HEK293 (cell line): ENCODE measurements around the gene BDKRB1.

Experiments used
- EGR2 ChIP-seq: fragments of 450-650 bp; formaldehyde crosslinking; IDR thresholded peaks from 2 replicates; pipeline ENCODE4 v1.5.1; 2016; ENCODE audit warnings: low read depth, missing biosample characterization, missing genetic modification characterization
- KLF9 ChIP-seq: fragments of 450-650 bp; formaldehyde crosslinking; IDR thresholded peaks from 2 replicates; pipeline ENCODE4 v1.5.1; 2016; ENCODE audit warnings: missing biosample characterization, missing genetic modification characterization, low read depth
- ZNF19 ChIP-seq: fragments of 450-650 bp; formaldehyde crosslinking; IDR thresholded peaks from 2 replicates; pipeline ENCODE4; 2016; ENCODE audit warnings: missing biosample characterization, missing genetic modification characterization, low read depth
- ZNF292 ChIP-seq: fragments of 450-650 bp; formaldehyde crosslinking; IDR thresholded peaks from 2 replicates; pipeline ENCODE4 v1.5.1; 2016; ENCODE audit warnings: low read depth, missing biosample characterization, missing genetic modification characterization, borderline replicate concordance
- ZNF335 ChIP-seq: fragments of 450-650 bp; formaldehyde crosslinking; conservative IDR thresholded peaks from 2 replicates; pipeline ENCODE4 v1.5.1; 2016; ENCODE audit warnings: missing biosample characterization, missing genetic modification characterization
- TF ChIP-seq, protein P1 (sequence below): fragments of 450-650 bp; formaldehyde crosslinking; IDR thresholded peaks from 2 replicates; pipeline ENCODE4 v1.5.1; 2016; ENCODE audit warnings: missing biosample characterization, missing genetic modification characterization

DNA sequence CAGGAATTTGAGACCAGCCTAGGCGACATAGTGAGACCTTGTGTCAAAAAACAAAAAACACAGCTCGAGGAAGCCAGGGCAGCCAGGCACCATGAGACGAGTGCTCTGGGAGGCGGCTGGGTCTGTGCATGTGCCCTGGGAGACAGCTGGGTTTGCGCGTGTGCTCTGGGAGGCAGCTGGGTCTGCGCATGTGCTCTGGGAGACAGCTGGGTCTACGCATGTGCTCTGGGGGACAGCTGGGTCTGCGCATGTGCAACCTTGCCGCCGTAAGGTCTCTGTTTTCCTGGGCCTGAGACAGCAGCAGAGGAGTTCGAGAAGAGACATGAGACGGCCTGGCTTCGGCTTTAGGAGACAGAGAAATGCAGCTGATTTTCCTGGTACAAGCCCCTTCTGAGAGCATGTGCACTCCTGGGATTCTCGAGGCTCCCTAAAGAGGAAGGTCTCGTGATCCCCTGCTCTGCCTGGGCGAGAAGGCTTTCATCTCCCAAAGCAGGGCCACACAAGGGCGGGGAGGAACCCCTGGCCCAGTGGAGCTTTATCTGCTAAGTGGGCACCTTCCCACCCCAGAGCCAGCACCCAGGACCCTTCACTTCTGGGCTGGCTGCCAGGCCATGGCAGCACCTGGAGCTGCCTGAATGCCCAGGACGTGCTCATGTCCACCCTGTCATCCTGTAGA, 3.5 kb upstream of the BDKRB1 start:
- no peak for TF ChIP-seq ZNF19
- TF ChIP-seq, protein P1, sequence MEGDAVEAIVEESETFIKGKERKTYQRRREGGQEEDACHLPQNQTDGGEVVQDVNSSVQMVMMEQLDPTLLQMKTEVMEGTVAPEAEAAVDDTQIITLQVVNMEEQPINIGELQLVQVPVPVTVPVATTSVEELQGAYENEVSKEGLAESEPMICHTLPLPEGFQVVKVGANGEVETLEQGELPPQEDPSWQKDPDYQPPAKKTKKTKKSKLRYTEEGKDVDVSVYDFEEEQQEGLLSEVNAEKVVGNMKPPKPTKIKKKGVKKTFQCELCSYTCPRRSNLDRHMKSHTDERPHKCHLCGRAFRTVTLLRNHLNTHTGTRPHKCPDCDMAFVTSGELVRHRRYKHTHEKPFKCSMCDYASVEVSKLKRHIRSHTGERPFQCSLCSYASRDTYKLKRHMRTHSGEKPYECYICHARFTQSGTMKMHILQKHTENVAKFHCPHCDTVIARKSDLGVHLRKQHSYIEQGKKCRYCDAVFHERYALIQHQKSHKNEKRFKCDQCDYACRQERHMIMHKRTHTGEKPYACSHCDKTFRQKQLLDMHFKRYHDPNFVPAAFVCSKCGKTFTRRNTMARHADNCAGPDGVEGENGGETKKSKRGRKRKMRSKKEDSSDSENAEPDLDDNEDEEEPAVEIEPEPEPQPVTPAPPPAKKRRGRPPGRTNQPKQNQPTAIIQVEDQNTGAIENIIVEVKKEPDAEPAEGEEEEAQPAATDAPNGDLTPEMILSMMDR (tag by site-specific recombination), result no peak
- no peak for TF ChIP-seq KLF9 (tag by site-specific recombination)
- no peak for TF ChIP-seq ZNF335
- no peak for TF ChIP-seq ZNF292 (tag by site-specific recombination)
- no peak for TF ChIP-seq EGR2
